HG03457 (cell line): ENCODE data around the gene KIRREL2.
"Not testable (repeated sequence)": the region's sequence is repeated elsewhere in the genome, so short reads cannot be mapped to it uniquely, and the experiment has no call there.

Experiments
- ATAC-seq: cut with Tn5 transposase; IDR thresholded peaks from one replicate; pipeline ENCODE4 v1.9.1; 2021; ENCODE audit warnings: moderate number of reproducible peaks; ENCODE audit not compliant: unreplicated experiment

Gene KIRREL2

DNA sequence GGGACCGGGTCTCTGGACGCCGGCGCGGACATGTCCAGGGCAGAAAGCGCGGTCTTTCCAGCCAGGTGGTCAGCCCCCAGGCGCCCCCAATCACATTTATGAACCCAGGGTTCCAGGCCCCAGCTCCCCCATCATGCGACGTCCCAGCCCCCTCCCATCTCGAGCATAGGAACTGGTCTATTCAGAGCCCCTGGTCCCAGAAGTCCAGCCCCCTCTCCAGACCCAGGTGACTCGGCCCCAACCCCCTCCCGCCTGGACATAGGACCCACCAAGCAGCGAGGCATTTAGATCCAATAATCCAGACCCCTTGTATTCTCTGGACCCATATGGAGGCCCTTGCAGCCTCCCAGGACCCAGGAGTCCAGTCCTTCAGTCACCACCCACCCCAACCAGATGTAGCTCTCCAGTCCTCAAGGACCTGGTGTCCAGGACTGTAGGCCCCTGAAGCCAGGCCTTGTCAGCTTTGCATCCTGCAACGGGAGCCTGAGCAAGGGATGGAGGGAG is 12.2 kb downstream of the KIRREL2 start:
- ATAC-seq = no peak

DNA sequence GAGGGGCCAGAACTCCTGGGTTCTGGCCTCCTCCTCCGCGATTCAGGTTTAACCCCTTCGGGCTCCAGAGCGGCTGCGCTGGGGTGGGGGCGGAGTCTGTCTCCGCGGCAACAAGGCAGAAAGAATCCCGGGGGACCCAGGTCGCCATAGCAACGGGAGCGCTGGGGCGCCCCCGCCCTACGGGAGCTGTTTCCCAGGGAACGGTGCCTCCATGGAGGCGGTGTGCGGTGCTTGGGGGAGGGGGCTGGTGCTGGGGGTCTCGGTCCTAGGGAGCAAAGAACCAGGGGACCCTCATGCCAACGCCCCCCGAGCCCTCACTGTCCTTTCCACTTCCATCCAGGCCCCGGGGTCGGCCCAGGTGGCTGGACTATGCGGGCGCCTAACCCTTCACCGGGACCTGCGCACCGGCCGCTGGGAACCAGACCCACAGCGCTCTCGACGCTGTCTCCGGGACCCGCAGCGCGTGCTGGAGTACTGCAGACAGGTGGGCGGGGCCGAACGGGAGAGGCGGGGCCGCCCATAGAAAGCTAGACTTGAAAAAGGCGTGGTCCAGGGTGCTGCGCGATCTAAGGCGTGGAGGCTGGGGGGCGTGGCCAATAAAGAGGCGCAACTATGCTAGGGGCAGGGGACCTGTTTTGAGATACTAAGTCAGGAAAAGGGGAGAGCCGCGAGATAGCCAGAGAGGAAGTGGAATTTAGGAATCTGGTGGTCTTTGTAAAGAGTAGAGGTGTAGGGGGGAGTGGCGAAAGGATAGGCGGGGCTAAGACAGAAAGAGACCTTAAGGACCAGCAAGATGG is 12.8 kb downstream of the KIRREL2 start:
- ATAC-seq = no peak

DNA sequence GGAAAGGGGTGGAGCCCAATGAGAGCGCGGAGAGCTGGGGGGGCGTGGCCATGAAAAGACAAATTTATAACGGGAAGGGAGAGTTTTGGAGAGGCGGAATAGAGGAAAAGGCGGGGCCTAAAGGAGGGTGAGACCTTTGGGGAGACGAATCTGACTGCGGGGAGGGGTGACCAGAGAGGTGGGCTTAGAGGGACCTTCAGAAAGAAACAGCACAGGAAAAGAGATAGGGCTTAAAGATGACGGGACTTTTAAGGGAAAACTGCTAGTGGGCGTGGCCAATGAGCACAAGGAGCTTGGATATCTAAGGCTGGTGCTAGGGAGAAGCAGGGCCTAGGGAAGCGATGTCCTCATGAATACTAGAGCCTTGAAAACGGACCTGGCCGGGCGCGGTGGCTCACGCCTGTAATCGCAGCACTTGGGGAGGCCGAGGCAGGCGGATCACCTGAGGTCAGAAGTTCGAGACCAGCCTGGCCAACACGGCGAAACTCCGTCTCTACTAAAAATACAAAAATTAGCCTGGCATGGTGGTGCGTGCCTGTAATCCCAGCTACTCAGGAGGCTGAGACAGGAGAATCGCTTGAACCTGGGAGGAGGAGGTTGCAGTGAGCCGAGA is 13.5 kb downstream of the KIRREL2 start:
- not testable (repeated sequence) for ATAC-seq

DNA sequence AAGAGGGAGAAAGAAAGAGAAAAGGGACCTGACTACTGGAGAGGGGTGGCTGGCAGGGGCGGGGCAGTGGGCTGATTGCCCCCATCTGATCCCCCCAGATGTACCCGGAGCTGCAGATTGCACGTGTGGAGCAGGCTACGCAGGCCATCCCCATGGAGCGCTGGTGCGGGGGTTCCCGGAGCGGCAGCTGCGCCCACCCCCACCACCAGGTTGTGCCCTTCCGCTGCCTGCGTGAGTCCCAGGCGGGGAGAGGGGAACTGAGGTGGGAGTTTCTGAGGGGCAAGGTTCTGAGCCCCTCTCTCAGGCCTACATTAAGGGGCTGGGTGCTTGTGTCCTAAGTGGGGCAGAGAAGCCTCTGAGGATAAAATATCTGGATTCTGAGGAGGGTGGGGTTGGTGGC is 14.1 kb downstream of the KIRREL2 start:
- ATAC-seq = no peak

DNA sequence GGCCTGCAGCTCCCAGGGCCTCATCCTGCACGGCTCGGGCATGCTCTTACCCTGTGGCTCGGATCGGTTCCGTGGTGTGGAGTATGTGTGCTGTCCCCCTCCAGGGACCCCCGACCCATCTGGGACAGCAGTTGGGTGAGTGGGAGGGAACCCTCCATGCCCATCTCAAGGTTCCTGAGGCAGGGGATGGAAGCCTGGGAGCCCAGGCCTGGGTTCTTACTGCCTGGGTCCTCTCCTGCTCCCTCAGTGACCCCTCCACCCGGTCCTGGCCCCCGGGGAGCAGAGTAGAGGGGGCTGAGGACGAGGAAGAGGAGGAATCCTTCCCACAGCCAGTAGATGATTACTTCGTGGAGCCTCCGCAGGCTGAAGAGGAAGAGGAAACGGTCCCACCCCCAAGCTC is 14.9 kb downstream of the KIRREL2 start:
- no peak for ATAC-seq

DNA sequence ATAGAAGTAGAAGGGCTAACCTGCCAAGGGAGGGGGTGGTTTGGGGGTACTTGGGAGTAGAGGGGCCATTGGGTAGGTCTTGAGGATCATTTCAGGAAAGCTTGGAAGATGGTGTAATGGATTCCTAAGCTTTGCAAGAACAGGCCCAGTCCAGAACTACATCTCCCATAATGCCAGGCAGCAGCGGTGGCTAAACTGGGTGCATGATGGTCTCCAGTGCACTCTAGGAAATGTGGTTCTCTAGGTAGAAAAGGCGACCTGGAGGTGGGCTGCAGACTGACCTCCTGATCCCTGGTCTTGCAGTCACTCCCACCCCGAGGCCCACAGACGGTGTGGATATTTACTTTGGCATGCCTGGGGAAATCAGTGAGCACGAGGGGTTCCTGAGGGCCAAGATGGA is 15.5 kb downstream of the KIRREL2 start:
- ATAC-seq = no peak

DNA sequence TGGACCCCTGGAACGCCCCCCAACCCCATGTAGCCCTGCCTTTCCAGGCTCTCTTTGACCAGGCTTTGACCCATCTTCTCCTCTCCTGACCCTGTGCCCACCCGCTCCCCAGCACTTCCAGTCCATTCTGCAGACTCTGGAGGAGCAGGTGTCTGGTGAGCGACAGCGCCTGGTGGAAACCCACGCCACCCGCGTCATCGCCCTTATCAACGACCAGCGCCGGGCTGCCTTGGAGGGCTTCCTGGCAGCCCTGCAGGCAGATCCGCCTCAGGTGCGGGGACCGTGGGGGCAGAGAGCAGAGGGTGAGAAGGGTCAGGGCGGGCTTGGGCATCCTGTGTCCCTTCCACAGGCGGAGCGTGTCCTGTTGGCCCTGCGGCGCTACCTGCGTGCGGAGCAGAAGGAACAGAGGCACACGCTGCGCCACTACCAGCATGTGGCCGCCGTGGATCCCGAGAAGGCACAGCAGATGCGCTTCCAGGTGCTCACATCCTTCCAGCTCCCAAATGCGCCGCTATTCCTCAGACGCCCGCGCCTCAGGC is 17.8 kb downstream of the KIRREL2 start:
- ATAC-seq = no peak

DNA sequence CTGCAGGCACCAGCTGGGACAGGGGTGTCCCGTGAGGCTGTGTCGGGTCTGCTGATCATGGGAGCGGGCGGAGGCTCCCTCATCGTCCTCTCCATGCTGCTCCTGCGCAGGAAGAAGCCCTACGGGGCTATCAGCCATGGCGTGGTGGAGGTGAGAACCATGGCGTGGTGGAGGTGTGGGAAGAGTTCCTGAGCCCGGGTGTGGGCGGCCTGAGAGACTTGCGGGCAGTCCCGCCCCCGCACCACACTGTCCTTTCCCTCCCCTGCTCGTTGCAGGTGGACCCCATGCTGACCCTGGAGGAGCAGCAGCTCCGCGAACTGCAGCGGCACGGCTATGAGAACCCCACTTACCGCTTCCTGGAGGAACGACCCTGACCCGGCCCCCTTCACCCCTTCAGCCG is 22.4 kb downstream of the KIRREL2 start:
- ATAC-seq = no peak

DNA sequence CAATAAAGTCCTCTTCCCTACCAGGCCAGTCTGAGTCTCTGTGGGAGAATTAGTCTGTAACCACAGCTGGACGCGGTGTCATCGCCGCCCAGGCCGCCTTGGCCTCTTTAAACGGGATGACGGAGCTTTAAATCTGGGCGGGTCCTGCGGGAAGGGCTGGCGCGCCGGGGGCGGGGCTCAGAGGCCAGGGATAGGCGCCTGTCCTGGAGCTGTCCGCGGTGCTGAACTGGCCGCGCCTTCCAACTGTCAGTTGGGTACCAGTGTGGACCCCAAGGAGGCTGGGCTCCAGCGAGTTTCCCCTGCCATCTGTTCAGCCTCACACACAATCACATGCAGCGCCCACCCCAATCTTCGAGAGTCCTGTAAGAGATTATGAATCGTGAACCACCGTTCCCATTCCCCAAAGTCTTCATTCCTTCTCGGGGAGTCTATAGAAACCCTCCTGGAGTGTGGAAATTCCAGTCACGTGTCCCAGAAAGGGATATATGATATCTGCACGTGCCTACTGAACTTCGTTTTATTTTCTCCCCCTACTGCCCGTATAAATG is 23.1 kb downstream of the KIRREL2 start:
- ATAC-seq = no peak

DNA sequence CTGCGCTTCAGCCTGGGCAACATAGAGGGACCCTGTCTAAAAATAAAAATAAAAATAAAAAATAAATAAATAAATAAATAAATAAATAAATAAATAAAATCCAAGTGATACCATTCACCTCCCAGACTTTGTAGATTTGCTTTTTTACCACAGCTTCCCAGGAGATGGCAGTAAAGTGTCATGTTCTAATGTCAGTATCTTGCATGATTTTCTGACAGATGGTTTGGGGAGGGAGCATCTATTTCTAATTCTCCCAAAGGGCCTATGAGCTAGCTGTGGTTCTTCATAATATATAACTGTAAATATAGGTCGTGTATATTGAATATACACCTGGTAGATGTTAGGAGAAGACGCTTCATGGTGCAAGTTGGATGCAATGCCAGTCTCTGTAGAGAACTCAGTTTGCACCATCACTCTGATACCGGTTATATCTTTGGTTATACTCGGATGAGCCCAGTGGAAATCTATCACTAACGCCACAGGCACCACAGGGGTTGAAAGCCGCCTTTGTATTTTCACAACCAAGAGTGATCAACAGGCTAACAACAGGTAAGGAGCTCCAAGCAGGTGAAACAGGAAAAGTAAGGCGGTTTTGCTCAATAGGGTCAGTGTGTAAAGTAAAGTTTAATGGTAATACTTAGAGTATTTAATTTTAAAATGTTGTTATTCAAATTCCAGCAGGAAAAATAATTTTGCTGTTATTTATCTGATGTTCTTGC is 25.6 kb downstream of the KIRREL2 start:
- no peak for ATAC-seq

DNA sequence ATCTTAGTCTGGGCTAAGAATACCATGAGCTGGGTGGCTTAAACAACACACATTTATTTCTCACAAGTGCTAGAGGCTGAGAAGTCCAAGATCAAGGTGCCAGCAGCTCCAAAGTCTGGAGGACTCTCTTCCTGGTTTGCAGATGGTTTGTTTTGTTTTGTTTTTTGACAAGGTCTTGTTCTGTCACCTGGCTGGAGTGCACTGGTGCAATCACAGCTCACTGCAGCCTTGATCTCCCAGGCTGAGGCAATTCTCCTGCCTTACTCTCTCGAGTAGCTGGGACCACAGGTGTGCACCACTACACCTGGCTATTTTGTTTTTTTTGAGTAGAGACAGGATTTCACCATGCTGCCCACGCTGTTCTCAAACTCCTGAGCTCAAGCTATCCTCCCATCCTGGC is 27.2 kb downstream of the KIRREL2 start:
- no peak for ATAC-seq

DNA sequence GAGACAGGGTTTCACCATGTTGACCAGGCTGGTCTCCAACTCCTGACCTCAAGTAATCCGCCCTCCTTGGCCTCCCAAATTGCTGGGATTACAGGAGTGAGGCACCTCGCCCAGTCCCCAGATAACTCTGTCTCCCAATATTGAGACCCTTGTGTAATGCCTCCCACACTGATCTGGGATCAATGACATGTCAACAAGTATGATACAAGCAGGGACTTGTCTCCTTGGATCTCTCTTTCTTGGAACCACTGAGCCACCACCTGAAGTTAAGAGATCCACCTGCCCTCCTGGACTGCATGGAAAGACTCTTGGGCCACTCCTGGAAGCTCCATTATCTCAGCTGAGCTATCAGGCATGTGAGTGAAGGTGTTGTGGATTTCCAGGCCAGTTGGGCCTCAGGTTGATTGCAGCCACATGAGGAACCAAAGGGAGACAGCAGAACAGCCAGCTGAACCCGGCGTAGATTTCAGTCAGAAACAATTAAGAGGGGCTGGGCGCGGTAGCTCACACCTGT is 28.6 kb downstream of the KIRREL2 start:
- ATAC-seq = no peak

DNA sequence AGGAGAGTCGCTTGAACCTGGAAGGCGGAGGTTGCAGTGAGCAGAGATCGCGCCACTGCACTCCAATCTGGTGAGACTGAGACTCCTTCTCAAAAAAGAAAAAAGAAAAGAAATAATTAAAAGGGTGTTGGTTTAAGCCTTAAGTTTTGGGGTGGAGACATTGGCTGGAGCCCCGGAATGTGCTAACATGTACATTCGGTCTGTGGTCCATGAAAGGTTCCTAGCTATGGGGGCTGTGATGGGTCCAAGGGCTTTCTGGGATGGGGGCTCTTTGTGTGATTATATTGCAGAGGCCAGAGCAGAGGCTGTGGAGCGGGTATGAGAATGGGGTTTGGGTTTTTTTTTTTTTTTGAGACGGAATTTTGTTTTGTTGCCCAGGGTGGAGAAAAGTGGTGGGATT is 29.2 kb downstream of the KIRREL2 start:
- no peak for ATAC-seq

DNA sequence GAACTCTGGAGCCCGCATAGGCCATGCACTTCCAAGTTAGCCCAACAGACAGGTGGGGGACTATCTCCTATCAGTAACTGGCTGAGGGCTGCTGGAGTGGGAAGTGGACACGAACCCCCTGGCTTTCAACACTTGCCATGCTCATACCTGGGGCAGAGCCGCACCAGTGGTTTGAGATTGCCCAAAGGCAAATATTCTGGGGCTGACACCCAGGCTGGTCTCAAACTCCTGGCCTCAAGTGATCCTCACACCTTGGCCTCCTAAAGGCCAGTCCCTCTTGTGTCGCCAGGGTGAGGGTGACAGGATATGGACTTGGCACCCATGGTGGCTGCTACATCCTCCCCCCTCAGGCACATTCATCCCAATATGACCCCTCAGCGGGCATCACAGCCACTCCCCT is 30.5 kb downstream of the KIRREL2 start:
- no peak for ATAC-seq

DNA sequence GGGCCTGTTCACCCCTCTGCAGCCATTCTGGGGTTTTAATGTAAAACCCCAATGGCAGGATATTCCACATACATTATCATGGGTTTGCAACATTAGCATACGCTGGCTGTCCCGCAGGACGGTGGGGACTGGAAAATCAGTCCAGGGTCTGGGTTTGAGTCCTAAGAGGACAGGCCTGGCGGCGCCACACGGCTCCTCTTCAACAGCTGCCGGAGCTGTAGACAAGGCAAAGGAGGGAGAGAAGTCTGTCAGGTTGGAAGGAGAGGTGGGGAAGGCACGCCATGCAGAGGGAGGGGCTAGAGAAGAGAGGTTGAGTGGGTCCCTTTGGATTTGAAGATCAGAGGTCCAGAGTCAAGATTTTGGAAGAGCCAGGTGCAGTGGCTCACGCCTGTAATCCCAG is 31.7 kb downstream of the KIRREL2 start:
- ATAC-seq = no peak

DNA sequence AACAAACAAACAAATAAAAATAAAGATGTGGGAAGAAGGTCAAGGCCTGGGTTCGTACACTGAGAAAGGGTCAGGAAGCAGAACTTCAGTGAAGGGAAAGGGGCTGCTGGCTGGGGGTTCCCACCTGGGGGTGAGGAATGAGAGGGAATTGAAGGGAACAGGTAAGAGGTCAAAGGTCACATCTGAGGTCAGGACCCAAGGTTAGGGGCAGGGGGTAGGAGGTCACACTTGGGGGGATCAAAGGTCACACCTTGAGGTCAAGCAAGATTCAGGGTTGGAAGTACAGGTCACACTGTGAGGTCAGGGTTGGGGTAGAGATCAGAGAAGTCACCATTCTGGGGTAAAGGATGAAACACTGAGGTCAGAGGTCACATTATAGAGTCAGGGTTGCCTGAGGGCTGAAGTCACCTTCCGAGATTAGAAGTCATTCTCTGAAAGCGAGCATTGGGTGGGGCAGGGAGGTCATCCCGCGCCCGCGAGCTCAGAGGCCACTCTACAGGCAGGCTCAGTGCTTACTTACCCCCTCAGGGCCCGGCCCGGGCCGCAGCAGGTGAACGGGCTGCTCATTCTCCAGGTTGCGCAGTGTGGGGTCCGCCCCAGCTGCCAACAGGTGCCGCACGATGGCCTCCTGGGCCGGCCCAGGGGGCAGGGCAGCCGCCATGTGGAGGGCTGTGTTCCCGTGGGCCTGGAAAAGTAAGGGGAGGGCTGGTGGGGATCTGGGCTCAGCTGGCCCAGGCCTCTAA is 32.8 kb downstream of the KIRREL2 start:
- ATAC-seq = no peak

DNA sequence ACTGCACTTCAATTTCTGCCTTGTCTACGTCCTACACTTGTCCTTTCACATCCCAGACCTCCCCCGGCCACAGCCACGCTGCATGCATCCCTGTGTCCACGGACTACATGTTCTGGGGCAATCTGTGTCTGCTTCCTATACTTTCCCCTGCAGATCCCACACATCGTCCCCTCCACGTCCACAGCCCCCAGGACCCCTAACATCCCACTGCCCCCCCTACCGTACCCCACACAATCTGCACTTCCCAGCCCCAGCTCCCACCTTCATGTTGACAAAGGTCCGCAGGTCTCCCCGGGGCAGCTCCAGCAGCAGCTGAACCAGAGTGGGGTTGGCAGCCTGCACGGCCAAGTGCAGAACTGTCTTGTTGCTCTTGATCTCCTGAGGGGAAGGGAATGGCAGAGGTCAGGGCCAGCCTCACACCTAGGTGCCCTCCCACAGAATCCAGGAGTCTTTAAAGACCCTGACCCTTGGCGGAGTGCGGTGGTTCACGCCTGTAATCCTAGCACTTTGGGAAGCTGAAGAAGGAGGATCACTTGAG is 33.5 kb downstream of the KIRREL2 start:
- ATAC-seq = no peak

DNA sequence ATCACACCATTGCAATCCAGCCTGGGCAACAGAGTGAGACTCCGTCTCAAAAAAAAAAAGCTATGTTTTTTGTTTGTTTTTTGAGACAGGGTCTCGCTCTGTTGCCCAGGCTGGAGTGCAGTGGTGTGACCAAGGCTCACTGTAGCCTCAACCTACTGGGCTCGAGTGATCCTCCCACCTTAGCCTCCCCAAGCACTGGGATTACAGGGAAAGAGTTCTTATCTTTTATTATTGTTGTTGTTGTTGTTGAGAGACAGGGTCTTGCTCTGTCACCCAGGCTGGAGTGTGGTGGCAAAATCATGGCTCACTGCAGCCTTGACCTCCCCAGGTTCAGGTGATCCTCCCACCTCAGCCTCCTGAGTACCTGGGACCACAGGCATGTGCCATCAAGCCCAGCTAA is 35.1 kb downstream of the KIRREL2 start:
- ATAC-seq = not testable (repeated sequence)

DNA sequence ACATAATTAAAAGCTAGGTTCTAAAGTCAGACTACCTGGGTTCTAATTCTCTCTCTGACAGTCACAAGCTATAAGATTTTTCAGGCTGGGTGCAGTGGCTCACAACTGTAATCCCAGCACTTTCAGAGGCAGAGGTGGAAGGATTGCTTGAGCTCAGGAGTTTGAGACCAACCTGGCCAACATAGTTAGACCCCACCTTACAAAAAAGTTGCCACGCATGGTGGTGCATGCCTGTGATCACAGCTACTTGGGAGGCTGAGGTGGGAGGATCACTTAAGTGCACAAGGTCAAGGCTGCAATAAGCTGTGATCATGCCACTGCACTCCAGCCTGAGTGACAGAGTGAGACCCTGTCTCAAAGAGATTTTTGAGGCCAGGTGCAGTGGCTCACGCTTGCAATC is 37.6 kb downstream of the KIRREL2 start:
- no peak for ATAC-seq
